ELF-1 (cell line): ENCODE measurements around the gene ZBTB16.

Source experiments
- DNase-seq: peaks from one replicate; pipeline ENCODE4 v3.0.0-alpha.2; 2016; ENCODE audit warnings: low read depth, low spot score

The ZBTB16 gene

GRCh38 chr11:114208377-114208776 lies 148.9 kb downstream of the ZBTB16 start:
- no peak for DNase-seq

- peak; percentile 80 for DNase-seq
These were observed 149.8 kb downstream of the ZBTB16 start for GRCh38 chr11:114209343-114209742.

GRCh38 chr11:114209904-114210303 lies 150.4 kb downstream of the ZBTB16 start:
- no peak for DNase-seq

GRCh38 chr11:114211444-114212121 lies 152.1 kb downstream of the ZBTB16 start:
- DNase-seq: peak; percentile 87

- no peak for DNase-seq
These were observed 154.1 kb downstream of the ZBTB16 start for GRCh38 chr11:114213622-114214021.

- DNase-seq: no peak
These were observed 155.9 kb downstream of the ZBTB16 start for GRCh38 chr11:114215428-114215827.

- DNase-seq: peak; percentile 74
These were observed 156.6 kb downstream of the ZBTB16 start for GRCh38 chr11:114215871-114216795.

GRCh38 chr11:114216796-114217180 lies 157.3 kb downstream of the ZBTB16 start:
- no peak for DNase-seq

GRCh38 chr11:114218508-114218907 lies 159.0 kb downstream of the ZBTB16 start:
- no peak for DNase-seq

- peak; percentile 66 for DNase-seq
These were observed 160.2 kb downstream of the ZBTB16 start for GRCh38 chr11:114219559-114220349.

GRCh38 chr11:114221037-114221436 lies 161.5 kb downstream of the ZBTB16 start:
- DNase-seq: no peak

GRCh38 chr11:114225661-114226060 lies 166.2 kb downstream of the ZBTB16 start:
- DNase-seq: no peak

- DNase-seq: no peak
These were observed 166.8 kb downstream of the ZBTB16 start for GRCh38 chr11:114226356-114226755.

GRCh38 chr11:114228435-114229411 lies 169.2 kb downstream of the ZBTB16 start:
- DNase-seq: no peak

- no peak for DNase-seq
These were observed 170.7 kb downstream of the ZBTB16 start for GRCh38 chr11:114230031-114230704.

- DNase-seq: peak; percentile 30
These were observed 173.0 kb downstream of the ZBTB16 start for GRCh38 chr11:114232400-114233059.

GRCh38 chr11:114233755-114234154 lies 174.2 kb downstream of the ZBTB16 start:
- no peak for DNase-seq

GRCh38 chr11:114236829-114237228 lies 177.3 kb downstream of the ZBTB16 start:
- DNase-seq: no peak
